ENCODE data around the gene DPP4. TPM values are rescaled to one million over a fixed set of nuclear protein-coding genes. Genes with fewer than 3 reads are reported as not detected.
A peak's percentile ranks its signal among the peaks of the same experiment; 100 is the strongest.

DPP4 gene
- total RNA-seq, 1 donor: 130 TPM

GRCh38 chr2:161995553-161996016 lies 78.4 kb downstream of the DPP4 start:
- no peak for TF ChIP-seq CTCF (IDR thresholded peaks at IDR 0.05; ENCODE audit: insufficient read depth, low read depth, low read length)
- H3K4me3 ChIP-seq (ENCODE audit: low read depth, low read length): no peak overlapping the region
- no peak for DNase-seq (ENCODE audit: low read depth)

- H3K4me3 ChIP-seq (ENCODE audit: low read depth, low read length): no peak overlapping the region
- DNase-seq (ENCODE audit: low read depth): no peak
- no peak for TF ChIP-seq CTCF (IDR thresholded peaks at IDR 0.05; ENCODE audit: insufficient read depth, low read depth, low read length)
These were observed 79.1 kb downstream of the DPP4 start for GRCh38 chr2:161994761-161995520.

GRCh38 chr2:161992531-161992930 lies 81.5 kb downstream of the DPP4 start:
- DNase-seq (ENCODE audit: low read depth): peak; percentile 68
- H3K4me3 ChIP-seq (ENCODE audit: low read depth, low read length): no peak overlapping the region
- TF ChIP-seq CTCF (IDR thresholded peaks at IDR 0.05; ENCODE audit: insufficient read depth, low read depth, low read length): no peak

GRCh38 chr2:161991991-161992390 lies 82.0 kb downstream of the DPP4 start:
- DNase-seq (ENCODE audit: low read depth): peak; percentile 45
- no peak overlapping the region for H3K4me3 ChIP-seq (ENCODE audit: low read depth, low read length)
- no peak for TF ChIP-seq CTCF (IDR thresholded peaks at IDR 0.05; ENCODE audit: insufficient read depth, low read depth, low read length)

- no peak overlapping the region for H3K4me3 ChIP-seq (ENCODE audit: low read depth, low read length)
- TF ChIP-seq CTCF (IDR thresholded peaks at IDR 0.05; ENCODE audit: insufficient read depth, low read depth, low read length): no peak
- peak; percentile 94 for DNase-seq (ENCODE audit: low read depth)
These were observed 83.3 kb downstream of the DPP4 start for GRCh38 chr2:161990741-161991140.

- DNase-seq (ENCODE audit: low read depth): no peak
- no peak overlapping the region for H3K4me3 ChIP-seq (ENCODE audit: low read depth, low read length)
- no peak for TF ChIP-seq CTCF (IDR thresholded peaks at IDR 0.05; ENCODE audit: insufficient read depth, low read depth, low read length)
These were observed 84.0 kb downstream of the DPP4 start for GRCh38 chr2:161990036-161990435.

- no peak for DNase-seq (ENCODE audit: low read depth)
- peak; percentile 21 for TF ChIP-seq CTCF (IDR thresholded peaks at IDR 0.05; ENCODE audit: insufficient read depth, low read depth, low read length)
- no peak overlapping the region for H3K4me3 ChIP-seq (ENCODE audit: low read depth, low read length)
These were observed 85.4 kb downstream of the DPP4 start for GRCh38 chr2:161988589-161988988.

Measured in fibroblast of villous mesenchyme (primary cell).